ENCODE data around the gene CAND1. TPM values are rescaled to one million over a fixed set of nuclear protein-coding genes. Genes with fewer than 3 reads are reported as not detected.
"Not testable (repeated sequence)": the region's sequence is repeated elsewhere in the genome, so short reads cannot be mapped to it uniquely, and the experiment has no call there.

Gene CAND1
- polyA plus RNA-seq, 4 donors, result 162 to 220 (median 191) TPM

DNA sequence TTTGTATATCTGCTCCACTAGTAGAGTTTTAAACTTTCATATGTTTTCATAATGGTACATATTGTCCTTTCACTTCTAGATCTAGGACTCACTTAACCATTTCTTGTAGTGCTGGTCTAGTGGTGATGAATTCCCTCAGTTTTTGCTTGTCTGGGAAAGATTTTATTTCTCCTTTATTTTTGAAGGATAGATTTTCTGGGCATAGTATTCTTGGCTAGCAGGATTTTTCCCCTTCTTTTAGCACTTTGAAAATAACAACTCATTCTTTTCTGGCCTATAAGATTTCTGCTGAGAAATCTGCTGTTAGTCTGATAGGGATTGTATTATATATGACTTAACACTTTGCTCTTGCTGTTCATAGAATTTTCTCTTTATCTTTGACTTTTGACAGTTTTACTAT is 69.3 kb downstream of the CAND1 start:
- DNase-seq (ENCODE audit: low read depth in 4 of 4, low spot score in 3 of 4), result no peak

DNA sequence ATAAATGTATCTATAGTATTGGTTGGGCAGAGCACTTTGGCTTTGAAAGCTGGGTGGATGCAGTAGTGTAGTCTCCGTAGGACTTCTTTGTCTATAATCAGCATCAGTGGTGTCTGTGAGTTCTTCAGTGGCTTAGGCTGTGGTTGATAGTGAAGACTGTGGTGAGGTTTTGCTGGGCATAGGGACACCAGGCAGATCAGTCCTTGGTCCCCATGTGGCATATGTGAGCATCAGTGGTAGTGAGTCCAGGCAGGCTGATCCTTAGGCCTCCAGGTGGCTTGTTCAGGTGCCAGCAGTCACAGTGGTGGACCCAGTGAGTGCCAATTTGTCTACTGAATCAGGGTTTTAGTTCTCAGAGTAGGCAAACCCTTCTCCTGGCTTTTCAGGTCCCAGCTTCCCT is 70.4 kb downstream of the CAND1 start:
- DNase-seq (ENCODE audit: low read depth in 4 of 4, low spot score in 3 of 4), result no peak

DNA sequence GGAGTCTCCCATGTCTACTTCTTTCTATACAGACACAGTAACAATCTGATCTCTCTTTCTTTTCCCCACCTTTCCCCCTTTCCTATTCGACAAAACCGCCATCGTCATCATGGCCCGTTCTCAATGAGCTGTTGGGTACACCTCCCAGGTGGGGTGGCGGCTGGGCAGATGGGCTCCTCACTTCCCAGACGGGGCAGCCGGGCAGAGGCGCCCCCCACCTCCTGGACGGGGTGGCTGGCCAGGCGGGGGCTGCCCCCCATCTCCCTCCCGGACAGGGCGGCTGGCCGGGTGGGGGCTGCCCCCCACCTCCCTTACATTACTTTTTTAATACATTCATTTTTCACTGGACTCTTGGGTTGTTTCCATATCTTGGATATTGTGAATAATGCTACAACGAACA is 71.9 kb downstream of the CAND1 start:
- not testable (repeated sequence) for DNase-seq (ENCODE audit: low read depth in 4 of 4, low spot score in 3 of 4)

DNA sequence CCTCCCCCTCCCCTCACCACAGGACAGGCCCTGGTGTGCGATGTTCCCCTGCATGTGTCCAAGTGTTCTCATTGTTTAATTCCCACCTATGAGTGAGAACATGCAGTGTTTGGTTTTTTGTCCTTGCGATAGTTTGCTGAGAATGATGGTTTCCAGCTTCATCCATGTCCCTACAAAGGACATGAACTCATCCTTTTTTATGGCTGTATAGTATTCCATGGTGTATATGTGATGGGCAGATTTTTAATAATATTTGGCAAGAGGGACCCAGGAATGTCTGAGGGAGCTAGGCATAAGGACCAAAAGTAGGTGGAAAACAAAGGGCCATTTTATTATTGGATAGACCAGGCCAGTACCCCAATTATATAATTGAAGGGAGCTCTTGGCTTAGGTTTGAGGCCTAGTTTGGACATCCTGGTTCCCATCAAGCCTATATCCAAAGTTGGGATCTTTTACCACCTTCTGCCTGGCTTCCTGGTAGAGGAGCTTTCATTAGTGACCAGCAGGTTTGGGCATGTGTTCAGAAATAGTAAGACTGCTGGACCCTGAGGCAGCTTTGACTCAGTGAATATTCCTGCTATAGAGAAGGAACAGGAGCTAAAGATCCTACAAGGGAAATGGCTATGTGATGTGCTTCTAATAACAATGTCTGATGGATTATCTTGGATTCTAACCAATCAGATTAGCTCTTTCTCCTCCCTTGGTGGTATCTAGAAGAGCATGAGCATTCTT is 76.0 kb downstream of the CAND1 start:
- DNase-seq (ENCODE audit: low read depth in 4 of 4, low spot score in 3 of 4), result no peak

DNA sequence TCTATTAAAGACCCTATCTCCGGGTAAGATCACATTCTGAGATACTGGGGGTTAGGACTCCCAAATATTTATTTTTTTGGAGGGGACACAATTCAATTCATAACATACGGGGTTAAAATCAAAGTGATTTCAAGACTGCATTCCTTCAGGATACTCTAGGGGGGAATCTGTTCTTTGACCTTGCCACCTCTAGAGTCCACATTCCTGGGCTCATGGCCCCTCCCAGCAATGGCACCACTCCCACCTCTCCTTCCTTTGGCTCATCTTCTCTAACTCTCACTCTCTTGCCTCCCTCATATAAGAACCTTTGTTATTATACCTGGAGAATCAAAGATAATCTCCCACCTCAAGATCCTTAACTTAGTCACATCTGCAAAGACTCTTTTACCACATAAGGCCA is 79.5 kb downstream of the CAND1 start:
- DNase-seq (ENCODE audit: low read depth in 4 of 4, low spot score in 3 of 4), result no peak

DNA sequence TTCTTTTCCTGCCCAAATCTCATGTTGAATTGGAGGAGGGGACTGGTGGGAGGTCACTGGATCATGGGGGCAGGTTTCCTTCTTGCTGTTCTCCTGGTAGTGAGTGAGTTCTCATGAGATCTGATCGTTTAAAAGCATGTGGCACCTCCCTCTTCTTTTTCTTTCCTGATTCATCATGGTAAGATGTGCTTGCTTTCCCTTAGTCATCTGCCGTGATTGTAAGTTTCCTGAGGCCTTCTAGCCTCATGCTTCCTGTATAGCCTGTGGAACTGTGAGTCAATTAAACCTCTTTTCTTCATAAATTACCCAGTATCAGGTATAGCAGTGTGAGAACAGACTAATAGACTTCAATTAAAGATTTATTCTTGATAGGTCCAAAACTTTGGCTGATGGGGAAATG is 83.5 kb downstream of the CAND1 start:
- DNase-seq (ENCODE audit: low read depth in 4 of 4, low spot score in 3 of 4), result no peak

DNA sequence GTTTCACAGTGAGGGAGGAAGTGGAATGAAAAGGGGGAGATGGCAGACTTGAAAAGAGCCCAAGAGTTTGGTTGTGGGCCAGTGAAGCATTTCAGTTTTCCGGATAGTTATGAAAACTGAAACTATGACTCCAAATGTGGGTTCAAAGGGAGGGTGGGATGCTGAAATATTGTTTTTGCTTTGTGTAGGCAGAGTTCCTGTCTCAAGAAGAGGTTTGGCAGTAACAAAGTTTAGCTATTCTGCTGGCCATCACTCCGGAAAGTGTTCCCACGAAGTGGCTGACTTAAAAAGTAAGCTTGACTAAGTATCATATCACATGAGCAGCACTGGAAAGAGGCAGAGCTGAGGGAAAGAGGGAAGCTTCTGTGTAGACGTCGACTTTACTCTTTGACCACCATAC is 85.2 kb downstream of the CAND1 start:
- DNase-seq (ENCODE audit: low read depth in 4 of 4, low spot score in 3 of 4), result no peak

DNA sequence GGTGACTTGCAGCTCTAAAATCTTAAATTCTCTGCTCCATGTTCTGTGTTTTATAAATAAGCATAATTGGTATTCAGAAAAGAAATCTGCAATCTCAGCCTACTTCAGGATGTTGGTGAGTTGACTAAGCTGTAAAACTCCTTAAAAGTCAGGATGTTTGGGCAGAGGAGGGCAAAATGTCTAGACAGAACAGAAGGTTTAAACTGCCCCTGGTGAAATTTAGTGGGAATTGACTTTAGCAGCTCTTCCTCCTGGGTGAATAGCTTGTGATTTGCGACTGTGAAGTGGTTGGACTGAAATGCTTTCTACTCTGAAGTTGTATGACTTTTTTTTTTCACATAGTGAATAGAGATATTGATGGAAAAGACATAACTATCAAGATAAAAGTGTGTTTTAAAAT is 85.8 kb downstream of the CAND1 start:
- no peak for DNase-seq (ENCODE audit: low read depth in 4 of 4, low spot score in 3 of 4)

DNA sequence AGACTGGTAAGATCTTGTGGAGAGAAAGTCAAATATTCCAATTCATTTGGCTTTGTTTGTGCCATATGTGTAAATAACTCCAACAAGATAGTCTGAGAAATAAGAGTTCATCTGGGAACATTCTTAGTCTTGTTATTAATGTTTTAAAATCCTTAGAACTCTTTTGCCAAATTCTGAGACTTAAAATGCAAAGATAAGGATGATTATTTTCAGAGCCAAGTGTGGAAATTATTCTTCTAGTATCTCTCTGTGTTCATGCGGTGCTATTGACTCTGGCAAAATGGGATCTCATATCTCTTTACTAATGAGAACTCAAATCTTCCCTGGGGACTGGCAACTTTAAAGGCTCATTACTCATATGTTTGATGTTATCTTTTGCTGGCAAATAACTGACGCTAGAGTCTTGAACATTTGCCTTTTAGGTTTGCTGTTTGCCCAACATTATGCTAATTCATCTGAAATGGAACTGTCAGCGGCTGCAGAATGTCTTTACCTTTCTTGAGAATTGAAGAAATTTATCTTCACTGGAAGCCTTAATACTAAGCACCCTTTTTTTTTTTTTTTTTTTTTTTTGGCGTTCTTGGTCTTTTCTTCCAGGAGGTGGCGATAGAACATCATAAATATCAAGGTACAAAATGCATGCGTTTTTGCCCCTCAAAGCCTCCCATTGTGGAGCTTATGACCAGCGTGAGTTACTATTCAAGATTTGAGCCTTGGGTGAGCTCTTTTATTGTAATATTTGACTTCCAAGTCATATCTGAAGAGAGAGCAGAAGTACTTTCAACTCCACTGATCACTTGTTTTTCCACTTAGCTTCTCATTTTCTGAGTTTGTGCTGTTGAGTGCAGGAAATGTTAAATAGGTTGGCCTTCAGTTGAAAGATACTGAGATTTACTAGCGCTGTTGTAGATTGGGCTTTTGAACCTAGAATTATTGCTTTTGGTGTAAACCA is 86.5 kb downstream of the CAND1 start:
- peak; percentile 39 to 59 (median 48) for DNase-seq (ENCODE audit: low read depth in 4 of 4, low spot score in 3 of 4)

DNA sequence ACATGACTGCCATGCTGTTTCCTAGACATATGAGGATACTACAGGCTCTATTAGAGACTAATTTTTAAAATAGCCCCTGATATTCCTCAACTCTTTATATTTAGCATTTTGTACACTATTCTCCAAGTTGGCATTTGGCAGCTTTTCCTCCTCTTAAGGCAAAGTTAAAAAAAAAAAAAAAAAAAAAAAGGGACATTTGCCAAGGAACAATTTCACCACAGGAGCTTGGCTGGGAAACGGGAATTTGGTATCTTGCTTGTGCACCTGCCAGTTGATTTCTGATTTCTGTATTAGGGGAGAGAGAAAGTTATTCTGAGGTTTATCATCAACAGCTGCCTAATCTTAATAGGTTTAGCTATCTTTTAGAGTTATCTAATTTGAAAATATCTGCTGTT is 87.2 kb downstream of the CAND1 start:
- DNase-seq (ENCODE audit: low read depth in 4 of 4, low spot score in 3 of 4), result no peak

DNA sequence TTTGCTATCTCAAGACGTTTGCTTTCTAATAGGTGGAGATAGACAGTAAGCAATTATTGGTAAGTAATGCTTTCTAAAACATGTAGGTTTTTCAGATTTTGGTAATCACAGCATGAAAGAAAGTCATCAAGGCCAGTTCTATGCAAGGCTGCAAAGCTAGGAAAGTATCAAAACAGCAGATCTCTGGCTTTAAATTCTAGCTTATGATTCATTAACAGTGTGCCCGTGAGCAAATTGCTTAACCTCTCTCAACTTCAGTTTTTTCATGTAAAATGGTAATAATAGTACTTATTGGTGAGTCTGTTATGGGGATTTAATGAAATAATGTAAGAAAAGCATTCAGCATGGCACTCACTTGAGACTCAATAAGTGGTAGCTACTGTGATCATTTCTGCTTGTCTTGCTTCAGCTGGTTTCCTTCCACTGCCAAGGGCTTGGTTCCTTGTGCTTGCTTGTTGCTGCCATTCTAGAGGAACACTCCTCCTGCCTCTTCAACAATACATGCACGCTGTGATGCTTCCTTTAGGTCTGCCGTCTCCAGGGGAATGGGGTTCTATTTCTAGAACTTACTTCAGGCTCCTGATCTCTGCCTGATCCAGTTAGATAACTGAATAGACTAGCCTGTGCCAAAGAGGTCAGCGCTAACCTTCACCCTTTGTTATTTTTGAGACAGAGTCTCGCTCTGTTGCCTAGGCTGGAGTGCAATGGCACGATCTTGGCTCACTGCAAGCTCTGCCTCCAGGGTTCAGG is 88.4 kb downstream of the CAND1 start:
- no peak for DNase-seq (ENCODE audit: low read depth in 4 of 4, low spot score in 3 of 4)

DNA sequence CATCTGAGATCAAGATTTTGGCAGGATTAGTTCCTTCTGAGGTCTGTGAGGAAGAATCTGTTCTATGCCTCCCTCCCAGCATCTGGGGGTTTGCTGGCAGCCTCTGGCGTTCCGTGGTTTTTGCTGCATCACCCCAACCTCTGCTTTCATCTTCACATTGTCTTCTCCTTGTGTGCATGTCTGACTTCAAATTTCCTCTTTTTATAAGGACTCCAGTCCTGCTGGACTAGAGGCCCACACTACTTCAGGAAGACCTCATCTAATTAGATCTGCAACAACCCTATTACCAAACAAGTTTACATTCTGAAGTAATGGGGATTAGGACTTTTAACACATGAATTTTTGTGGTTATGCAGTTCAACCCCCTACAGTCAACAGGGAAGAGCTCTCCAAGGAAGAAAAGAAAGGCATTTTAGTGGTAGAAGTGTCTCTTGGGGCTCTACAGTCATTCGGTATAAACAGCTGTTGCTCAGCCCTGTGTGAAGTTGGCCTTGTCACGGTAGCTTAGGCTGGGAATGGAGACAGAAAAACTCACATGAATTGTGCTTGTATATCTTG is 89.7 kb downstream of the CAND1 start:
- DNase-seq (ENCODE audit: low read depth in 4 of 4, low spot score in 3 of 4), result no peak

DNA sequence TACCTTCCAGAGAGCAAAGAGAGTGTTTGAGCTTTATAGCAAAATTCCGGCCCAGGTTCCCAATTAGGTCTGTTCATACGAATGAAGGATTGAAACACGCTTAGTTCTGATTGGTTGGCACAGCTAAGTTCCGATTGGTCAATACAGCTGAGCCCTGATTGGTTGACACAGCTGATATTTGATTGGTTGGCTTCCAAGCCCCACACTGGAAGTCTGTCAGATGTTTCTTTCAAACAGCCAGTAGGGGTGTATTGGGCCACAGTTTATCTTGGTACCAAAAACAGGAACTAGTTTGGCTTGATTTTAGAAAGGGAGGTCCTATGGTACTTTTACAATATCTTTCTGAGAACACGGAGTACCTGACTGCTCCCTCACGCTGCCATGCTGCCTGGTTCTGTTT is 93.4 kb downstream of the CAND1 start:
- no peak for DNase-seq (ENCODE audit: low read depth in 4 of 4, low spot score in 3 of 4)

DNA sequence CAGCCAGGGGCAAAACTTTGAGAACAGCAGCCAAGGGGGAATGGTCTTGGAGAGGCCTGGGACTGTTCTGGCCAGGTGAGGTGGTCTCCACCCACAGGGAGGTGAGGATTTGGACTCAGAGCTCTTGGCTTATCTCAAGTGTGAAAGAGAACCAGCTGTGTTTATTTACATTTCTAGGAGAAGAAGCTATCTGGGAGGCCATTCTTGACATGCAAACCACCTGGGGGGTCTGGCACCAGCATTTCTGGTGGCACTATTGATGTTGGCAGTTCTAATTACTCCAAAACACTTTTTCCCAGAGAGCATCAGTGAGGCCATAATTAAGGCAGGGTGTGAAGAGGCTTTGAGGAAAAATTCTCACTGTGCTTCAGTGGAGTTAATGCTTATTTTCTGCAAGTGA is 95.1 kb downstream of the CAND1 start:
- DNase-seq (ENCODE audit: low read depth in 4 of 4, low spot score in 3 of 4), result no peak

DNA sequence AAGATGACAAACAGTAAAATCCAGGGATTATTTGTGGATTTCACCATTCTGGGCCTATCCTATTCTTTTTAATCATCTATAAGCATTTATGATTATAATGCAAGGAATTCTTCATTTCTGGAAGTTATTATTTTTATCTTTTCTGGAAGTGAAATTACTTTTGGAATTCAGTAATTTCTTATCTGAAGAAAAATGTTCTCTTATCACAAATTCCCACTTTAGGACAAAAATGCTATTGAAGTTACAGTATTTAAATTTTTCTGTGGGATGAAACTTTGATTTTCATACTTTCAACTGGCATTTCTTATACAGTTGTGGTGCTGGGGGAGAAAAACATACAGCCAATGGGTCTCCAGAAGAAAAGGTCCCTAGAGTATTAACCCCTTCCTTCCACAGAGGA is 96.0 kb downstream of the CAND1 start:
- DNase-seq (ENCODE audit: low read depth in 4 of 4, low spot score in 3 of 4), result no peak

DNA sequence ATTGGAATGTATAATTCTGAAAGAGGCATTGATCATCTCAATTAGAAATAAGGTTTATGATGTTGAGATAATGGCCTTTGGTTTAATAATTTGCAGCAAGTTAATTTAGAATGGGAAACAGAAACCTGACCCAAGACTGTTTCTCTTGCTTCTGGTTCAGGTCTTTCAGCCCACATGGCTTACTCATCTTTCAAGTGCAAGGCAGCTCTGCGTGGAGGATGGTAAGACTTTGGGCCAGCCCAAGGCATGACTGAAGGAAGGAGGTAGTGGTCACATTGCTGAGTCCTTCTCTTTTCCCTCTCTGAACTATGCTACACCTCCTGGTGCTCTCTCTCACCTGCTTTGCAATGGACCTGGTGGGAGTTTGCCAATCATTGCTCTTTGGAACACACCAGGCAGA is 98.7 kb downstream of the CAND1 start:
- no peak for DNase-seq (ENCODE audit: low read depth in 4 of 4, low spot score in 3 of 4)
